ENCODE results near the gene STUB1.

Gene STUB1

GRCh38 chr16:674968-675883 lies 5.0 kb upstream of the STUB1 start, which contains the start of gene RHBDL1:
RHBDL1 (plus strand) TSS chr16:675671; CDS start chr16:675791, 120 bp downstream.
- no peak within 1 kb of the TSS for H3K4me3 ChIP-seq (ENCODE audit: low read length)
- TF ChIP-seq ZNF274 (IDR thresholded peaks at IDR 0.05; ENCODE audit: low read depth, low read length) = no peak

DNA sequence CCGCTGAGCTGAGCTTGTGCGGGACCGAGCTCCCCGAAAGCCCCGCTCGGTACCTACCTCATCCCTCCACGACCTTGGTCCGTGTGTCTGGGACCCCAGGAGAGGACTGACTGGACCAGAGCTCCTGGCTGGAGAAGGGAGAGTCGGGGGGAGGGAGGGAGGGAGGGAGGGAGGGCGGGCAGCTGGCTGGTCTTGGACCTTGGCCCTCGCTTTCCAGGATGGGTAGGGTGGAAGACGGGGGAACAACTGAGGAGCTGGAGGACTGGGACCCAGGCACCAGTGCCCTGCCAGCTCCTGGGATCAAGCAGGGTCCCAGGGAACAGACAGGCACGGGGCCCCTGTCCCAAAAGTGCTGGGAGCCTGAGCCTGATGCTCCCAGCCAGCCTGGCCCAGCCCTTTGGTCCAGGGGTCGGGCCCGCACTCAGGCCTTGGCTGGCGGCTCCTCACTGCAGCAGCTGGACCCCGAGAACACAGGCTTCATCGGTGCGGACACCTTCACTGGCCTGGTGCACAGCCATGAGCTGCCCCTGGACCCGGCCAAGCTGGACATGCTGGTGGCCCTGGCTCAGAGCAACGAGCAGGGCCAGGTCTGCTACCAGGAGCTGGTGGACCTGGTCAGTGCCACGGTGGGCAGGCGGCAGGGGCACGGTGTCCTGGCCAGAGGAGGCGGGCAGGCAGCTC lies 4.2 kb upstream of the STUB1 start:
- TF ChIP-seq ZNF274 (IDR thresholded peaks at IDR 0.05; ENCODE audit: low read depth, low read length) = no peak
- no peak overlapping the region for H3K4me3 ChIP-seq (ENCODE audit: low read length)

- TF ChIP-seq ZNF274 (IDR thresholded peaks at IDR 0.05; ENCODE audit: low read depth, low read length) = no peak
- H3K4me3 ChIP-seq (ENCODE audit: low read length) = no peak overlapping the region
Observed at GRCh38 chr16:676565-676902, 3.7 kb upstream of the STUB1 start.

- no peak overlapping the region for H3K4me3 ChIP-seq (ENCODE audit: low read length)
- TF ChIP-seq ZNF274 (IDR thresholded peaks at IDR 0.05; ENCODE audit: low read depth, low read length) = no peak
Observed at GRCh38 chr16:676913-677312, 3.3 kb upstream of the STUB1 start.

- no peak for TF ChIP-seq ZNF274 (IDR thresholded peaks at IDR 0.05; ENCODE audit: low read depth, low read length)
Observed at GRCh38 chr16:677316-678190, 2.7 kb upstream of the STUB1 start.

DNA sequence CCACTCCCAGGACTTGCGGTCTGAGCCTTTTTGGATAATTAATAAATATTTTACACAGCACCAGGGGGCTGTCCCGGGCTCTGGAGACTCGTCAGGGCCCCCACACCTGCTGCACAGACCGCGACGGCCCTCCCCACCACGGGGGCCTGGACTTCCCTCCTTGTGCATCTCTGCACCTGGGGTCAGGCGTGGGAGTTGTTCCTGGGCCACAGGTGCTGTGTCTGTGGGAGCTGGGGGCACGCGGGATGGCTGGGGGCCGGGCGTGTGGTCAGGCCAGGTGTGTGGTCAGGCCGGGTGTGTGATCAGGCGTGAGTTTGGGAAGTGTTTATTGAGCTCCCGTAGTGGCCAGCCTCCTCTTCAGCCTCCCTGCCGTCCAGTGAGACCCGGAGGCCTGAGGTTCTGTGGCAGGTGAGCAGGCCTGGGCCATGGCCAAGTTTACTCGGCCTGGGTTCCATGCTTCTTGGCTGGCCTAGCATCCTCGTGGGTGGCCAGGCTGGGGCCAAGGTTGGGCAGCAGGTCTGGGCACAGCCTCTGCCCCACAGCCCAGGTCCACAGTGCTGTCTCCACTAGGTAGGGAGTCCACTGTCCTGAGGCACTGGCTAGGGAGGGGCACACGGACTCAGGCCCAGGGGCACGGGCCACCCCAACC lies 1.9 kb upstream of the STUB1 start:
- TF ChIP-seq ZNF274 (IDR thresholded peaks at IDR 0.05; ENCODE audit: low read depth, low read length) = no peak
- no peak overlapping the region for H3K4me3 ChIP-seq (ENCODE audit: low read length)

More at GRCh38 chr16:677316-678190, 2.7 kb upstream of the STUB1 start:
- H3K4me3 ChIP-seq (ENCODE audit: low read length) = no peak overlapping the region

DNA sequence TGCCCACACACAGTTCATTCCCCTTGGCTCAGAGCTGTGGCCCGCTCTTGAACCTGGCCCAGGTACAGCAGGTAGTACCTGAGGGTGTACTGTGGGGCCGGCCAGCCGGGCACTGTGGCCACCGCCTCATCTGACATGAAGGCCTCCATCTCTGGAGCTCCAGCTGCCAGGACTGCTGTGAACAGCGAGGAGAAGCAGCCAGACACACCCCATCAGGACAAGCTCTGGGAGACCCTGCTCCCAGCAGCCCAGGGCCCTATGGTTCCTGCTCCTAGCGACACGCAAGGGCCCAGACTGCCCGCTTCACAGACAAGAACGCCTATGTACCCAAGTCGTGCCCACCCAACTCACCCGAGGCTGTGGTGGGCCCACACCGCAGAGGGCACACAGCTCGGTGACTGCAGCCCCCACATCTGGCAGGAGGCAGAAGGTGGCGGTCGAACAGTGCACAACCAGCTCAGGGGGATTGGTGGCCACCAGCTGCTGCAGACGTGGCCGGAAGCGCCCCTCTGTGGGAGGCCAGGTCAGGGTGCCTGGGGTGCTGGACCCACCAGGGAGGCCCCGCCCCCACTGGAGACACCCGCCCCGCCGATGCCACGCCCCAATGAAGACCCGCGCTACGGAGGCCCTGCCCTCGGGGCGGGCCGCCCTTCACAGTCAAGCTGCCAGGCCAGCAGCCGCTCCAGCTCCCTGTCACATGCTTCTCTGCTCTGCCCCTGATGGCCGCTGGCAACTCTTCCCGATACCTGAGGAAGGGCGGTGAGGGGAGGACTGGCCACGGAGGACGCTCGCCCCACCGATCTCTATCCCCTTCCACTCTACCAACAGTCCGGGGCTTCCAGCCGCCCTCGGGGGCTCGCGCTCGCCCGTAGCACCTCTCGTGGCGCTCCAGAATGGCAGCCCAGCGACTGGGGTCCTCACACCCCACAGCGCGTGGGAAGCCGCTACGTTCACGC lies 1.1 kb upstream of the STUB1 start:
- peak overlapping the region; percentile 47; the same call in 1 of the 2 replicates for H3K4me3 ChIP-seq (ENCODE audit: low read length)
- no peak for TF ChIP-seq ZNF274 (IDR thresholded peaks at IDR 0.05; ENCODE audit: low read depth, low read length)

DNA sequence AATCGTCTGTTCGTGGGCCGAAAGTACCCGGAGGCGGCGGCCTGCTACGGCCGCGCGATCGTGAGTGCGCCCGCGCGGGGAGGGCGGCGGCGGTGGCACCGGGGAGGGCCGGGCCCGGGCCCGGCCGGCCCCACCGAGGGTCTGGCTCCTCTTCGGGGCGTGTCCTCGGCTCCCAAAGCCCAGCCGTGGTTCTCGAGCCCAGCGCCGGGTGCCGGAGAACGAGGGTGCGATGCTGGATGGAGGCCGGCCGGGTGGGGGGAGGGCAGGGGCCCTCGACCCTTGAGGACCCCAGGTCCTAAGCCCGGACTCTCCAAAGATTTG lies 375 bp downstream of the STUB1 start:
- peak overlapping the region; percentile 95 for H3K4me3 ChIP-seq (ENCODE audit: low read length)
- TF ChIP-seq ZNF274 (IDR thresholded peaks at IDR 0.05; ENCODE audit: low read depth, low read length) = no peak

GRCh38 chr16:680967-681745 lies 946 bp downstream of the STUB1 start:
- TF ChIP-seq ZNF274 (IDR thresholded peaks at IDR 0.05; ENCODE audit: low read depth, low read length) = no peak
- peak overlapping the region; percentile 95 for H3K4me3 ChIP-seq (ENCODE audit: low read length)

DNA sequence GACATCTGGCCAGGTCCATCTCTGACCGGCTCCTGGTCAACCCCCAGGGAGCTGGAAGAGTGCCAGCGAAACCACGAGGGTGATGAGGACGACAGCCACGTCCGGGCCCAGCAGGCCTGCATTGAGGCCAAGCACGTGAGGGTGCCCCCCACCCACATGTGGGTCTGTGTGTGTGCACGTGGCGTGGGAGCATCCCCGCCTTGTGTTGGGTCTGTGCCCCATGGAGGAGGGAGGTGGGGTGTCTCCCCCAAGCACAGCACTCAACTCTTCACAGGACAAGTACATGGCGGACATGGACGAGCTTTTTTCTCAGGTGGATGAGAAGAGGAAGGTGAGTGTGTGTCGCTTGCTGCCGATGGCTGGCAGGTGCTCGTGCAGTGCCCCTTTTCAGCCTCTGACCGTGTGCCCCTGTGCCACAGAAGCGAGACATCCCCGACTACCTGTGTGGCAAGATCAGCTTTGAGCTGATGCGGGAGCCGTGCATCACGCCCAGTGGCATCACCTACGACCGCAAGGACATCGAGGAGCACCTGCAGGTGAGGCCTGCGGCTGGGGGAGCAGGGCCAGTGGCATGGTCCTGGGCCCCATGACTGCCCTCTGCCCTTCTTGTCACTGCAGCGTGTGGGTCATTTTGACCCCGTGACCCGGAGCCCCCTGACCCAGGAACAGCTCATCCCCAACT lies 1.7 kb downstream of the STUB1 start:
- TF ChIP-seq ZNF274 (IDR thresholded peaks at IDR 0.05; ENCODE audit: low read depth, low read length) = no peak

More for the DNA sequence above, 1.7 kb downstream of the STUB1 start:
- no peak overlapping the region; the same call in 1 of the 2 replicates for H3K4me3 ChIP-seq (ENCODE audit: low read length)
